Karpas-422 (cell line): ENCODE results near the gene CRYGB. TPM values are rescaled to one million over a fixed set of nuclear protein-coding genes. Genes with fewer than 3 reads are reported as not detected.

Experiments
- DNase-seq: peaks from one replicate; pipeline ENCODE4 v3.0.0-alpha.2; 2015
- H2AFZ ChIP-seq: fragments of 200-600 bp; sonication (generic); 2 replicates; pipeline ENCODE4 v1.6.1; 2014; ENCODE audit warnings: antibody characterized with exemption, low read length, mixed read lengths
- H3K27ac ChIP-seq: fragments of 200-600 bp; sonication (generic); 2 replicates; pipeline ENCODE4 v1.5.1; 2014; ENCODE audit warnings: mild to moderate bottlenecking, low read length, moderate library complexity
- H3K27me3 ChIP-seq: fragments of 200-600 bp; sonication (generic); 2 replicates; pipeline ENCODE4 v1.6.1; 2014; ENCODE audit warnings: low read length, mixed read lengths
- H3K36me3 ChIP-seq: fragments of 200-600 bp; sonication (generic); 2 replicates; pipeline ENCODE4 v1.6.1; 2014; ENCODE audit warnings: low read length, mixed read lengths; ENCODE audit not compliant: insufficient read depth
- H3K4me1 ChIP-seq: fragments of 200-600 bp; sonication (generic); 2 replicates; pipeline ENCODE4 v1.6.1; 2014; ENCODE audit warnings: mild to moderate bottlenecking, low read length, mixed read lengths
- H3K4me2 ChIP-seq: fragments of 200-600 bp; sonication (generic); 2 replicates; pipeline ENCODE4 v1.6.1; 2014; ENCODE audit warnings: low read length, low read depth, mild to moderate bottlenecking; ENCODE audit not compliant: poor library complexity, severe bottlenecking
- H3K4me3 ChIP-seq: fragments of 200-600 bp; sonication (generic); 2 replicates; pipeline ENCODE4 v1.5.1; 2014; ENCODE audit warnings: mild to moderate bottlenecking, antibody characterized with exemption, low read length, mixed read lengths
- H3K79me2 ChIP-seq: fragments of 200-600 bp; sonication (generic); 2 replicates; pipeline ENCODE4 v1.6.1; 2014; ENCODE audit warnings: mild to moderate bottlenecking, low read length, mixed read lengths
- H3K9ac ChIP-seq: fragments of 200-600 bp; sonication (generic); 2 replicates; pipeline ENCODE4 v1.6.0; 2014; ENCODE audit warnings: low read length
- H3K9me2 ChIP-seq: fragments of 200-600 bp; sonication (generic), shearing (Covaris generic); replicated peaks from 2 replicates; pipeline ENCODE4 v1.6.0; 2014; ENCODE audit warnings: mild to moderate bottlenecking, low read length, moderate library complexity; ENCODE audit not compliant: insufficient read depth
- H3K9me3 ChIP-seq: fragments of 300-700, 200-600 bp; sonication (generic); 2 replicates; pipeline ENCODE4 v1.6.1; 2014; ENCODE audit warnings: low read length, mixed read lengths
- H4K20me1 ChIP-seq: fragments of 200-600 bp; sonication (generic); 2 replicates; pipeline ENCODE4 v1.6.1; 2014; ENCODE audit warnings: mild to moderate bottlenecking, antibody characterized with exemption, low read length, low read depth; ENCODE audit not compliant: insufficient read depth
- total RNA-seq: library from RNA; depleted of rRNA; stranded (reverse); fragments of >200 nt; shearing (Covaris generic); gene quantifications from 2 replicates; pipeline ENCODE4 v1.2.3, GENCODE V29; 2014; ENCODE audit warnings: low replicate concordance

CRYGB gene
- total RNA-seq, 1 experiment from 2014 or later = not detected

GRCh38 chr2:208183972-208184705 lies 38.2 kb upstream of the CRYGB start:
- Histone ChIP-seq H3K79me2 (no peaks in the 10 kb centered on the region), H3K9me2 (no peaks in the 10 kb centered on the region), H3K36me3 (no peaks in the 10 kb centered on the region), H3K4me3 (no peak overlapping the region), H3K9me3 (no peaks in the 10 kb centered on the region), H4K20me1 (no peaks in the 10 kb centered on the region), H2AFZ (no peak overlapping the region), H3K27ac (no peak overlapping the region), H3K4me1 (peaks cover 7% of the 10 kb centered on the region), H3K4me2 (no peak overlapping the region), H3K9ac (no peak overlapping the region), H3K27me3 (no peaks in the 10 kb centered on the region)
- DNase-seq = no peak

- Histone ChIP-seq H3K27me3 (no peaks in the 10 kb centered on the region), H3K4me1 (peaks cover 7% of the 10 kb centered on the region), H2AFZ (no peak overlapping the region), H4K20me1 (no peaks in the 10 kb centered on the region), H3K9ac (no peak overlapping the region), H3K79me2 (no peaks in the 10 kb centered on the region), H3K4me3 (no peak overlapping the region), H3K4me2 (no peak overlapping the region), H3K9me3 (no peaks in the 10 kb centered on the region), H3K36me3 (no peaks in the 10 kb centered on the region), H3K27ac (no peak overlapping the region), H3K9me2 (no peaks in the 10 kb centered on the region)
- no peak for DNase-seq
These were observed 37.6 kb upstream of the CRYGB start for GRCh38 chr2:208183526-208183925.

GRCh38 chr2:208182835-208183234 lies 36.9 kb upstream of the CRYGB start:
- H2AFZ ChIP-seq = no peak overlapping the region
- H3K9ac ChIP-seq = no peak overlapping the region
- H3K9me3 ChIP-seq = no peaks in the 10 kb centered on the region
- H3K79me2 ChIP-seq = no peaks in the 10 kb centered on the region
- H3K4me2 ChIP-seq = no peak overlapping the region
- H3K27me3 ChIP-seq = no peaks in the 10 kb centered on the region
- H3K9me2 ChIP-seq = no peaks in the 10 kb centered on the region
- no peak for DNase-seq
- no peaks in the 10 kb centered on the region for H4K20me1 ChIP-seq
- H3K36me3 ChIP-seq = no peaks in the 10 kb centered on the region
- H3K4me3 ChIP-seq = no peak overlapping the region
- no peak overlapping the region for H3K27ac ChIP-seq
- peaks cover 7% of the 10 kb centered on the region for H3K4me1 ChIP-seq

DNA sequence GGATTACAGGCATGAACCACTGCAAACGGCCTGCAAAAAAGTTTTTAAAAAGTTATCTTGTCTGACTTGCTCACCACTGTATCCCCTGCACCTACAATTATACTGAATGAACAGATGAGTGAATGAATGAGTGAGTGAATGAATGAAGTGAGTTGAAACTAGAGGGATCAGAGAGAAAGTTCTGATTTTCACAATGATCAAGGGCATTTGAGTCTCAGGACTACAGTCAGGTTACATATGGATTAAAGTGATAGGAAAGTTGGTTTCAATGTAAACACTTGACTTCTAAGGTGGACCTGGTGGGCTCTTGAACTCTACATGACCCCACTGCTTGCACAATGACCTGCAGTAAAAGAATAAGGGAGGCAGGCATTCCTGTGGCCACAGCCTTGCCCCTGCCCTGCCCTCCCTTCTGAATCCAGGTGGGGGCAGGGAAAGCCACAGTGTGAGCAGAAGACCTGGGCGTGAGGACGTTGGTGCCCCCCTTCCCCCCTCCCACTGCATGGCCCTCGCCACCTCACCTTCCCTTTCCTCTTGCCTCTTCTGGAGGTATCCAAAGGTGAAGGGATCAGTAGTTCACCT lies 33.2 kb upstream of the CRYGB start:
- DNase-seq = no peak
- H3K27me3 ChIP-seq = no peaks in the 10 kb centered on the region
- no peaks in the 10 kb centered on the region for H3K36me3 ChIP-seq
- H4K20me1 ChIP-seq = no peaks in the 10 kb centered on the region
- H3K27ac ChIP-seq = no peak overlapping the region
- H3K4me2 ChIP-seq = no peak overlapping the region
- H3K4me3 ChIP-seq = no peak overlapping the region
- no peaks in the 10 kb centered on the region for H3K9me2 ChIP-seq
- no peak overlapping the region for H2AFZ ChIP-seq
- H3K9ac ChIP-seq = no peak overlapping the region
- peaks cover 3% of the 10 kb centered on the region for H3K4me1 ChIP-seq
- no peaks in the 10 kb centered on the region for H3K9me3 ChIP-seq
- H3K79me2 ChIP-seq = no peaks in the 10 kb centered on the region

- Histone ChIP-seq H3K4me1 (peaks cover 3% of the 10 kb centered on the region), H3K9me3 (no peaks in the 10 kb centered on the region), H3K9ac (no peak overlapping the region), H3K36me3 (no peaks in the 10 kb centered on the region), H3K27me3 (no peaks in the 10 kb centered on the region), H3K27ac (no peak overlapping the region), H3K4me2 (no peak overlapping the region), H3K9me2 (no peaks in the 10 kb centered on the region), H4K20me1 (no peaks in the 10 kb centered on the region), H3K4me3 (no peak overlapping the region), H3K79me2 (no peaks in the 10 kb centered on the region), H2AFZ (0 out of 2 replicates have a peak overlapping the region, but pooled peaks have one; percentile 30)
- DNase-seq = no peak
These were observed 29.8 kb upstream of the CRYGB start for GRCh38 chr2:208175840-208176153.

- no peak overlapping the region for H3K9ac ChIP-seq
- H3K4me2 ChIP-seq = no peak overlapping the region
- 0 out of 2 replicates have a peak overlapping the region, but pooled peaks have one; percentile 30 for H2AFZ ChIP-seq
- no peaks in the 10 kb centered on the region for H3K79me2 ChIP-seq
- no peak overlapping the region for H3K27ac ChIP-seq
- no peaks in the 10 kb centered on the region for H4K20me1 ChIP-seq
- H3K36me3 ChIP-seq = no peaks in the 10 kb centered on the region
- H3K9me2 ChIP-seq = no peaks in the 10 kb centered on the region
- peaks cover 3% of the 10 kb centered on the region for H3K4me1 ChIP-seq
- no peaks in the 10 kb centered on the region for H3K27me3 ChIP-seq
- H3K4me3 ChIP-seq = no peak overlapping the region
- H3K9me3 ChIP-seq = no peaks in the 10 kb centered on the region
- peak; percentile 90 for DNase-seq
These were observed 29.3 kb upstream of the CRYGB start for GRCh38 chr2:208175069-208175839.

DNA sequence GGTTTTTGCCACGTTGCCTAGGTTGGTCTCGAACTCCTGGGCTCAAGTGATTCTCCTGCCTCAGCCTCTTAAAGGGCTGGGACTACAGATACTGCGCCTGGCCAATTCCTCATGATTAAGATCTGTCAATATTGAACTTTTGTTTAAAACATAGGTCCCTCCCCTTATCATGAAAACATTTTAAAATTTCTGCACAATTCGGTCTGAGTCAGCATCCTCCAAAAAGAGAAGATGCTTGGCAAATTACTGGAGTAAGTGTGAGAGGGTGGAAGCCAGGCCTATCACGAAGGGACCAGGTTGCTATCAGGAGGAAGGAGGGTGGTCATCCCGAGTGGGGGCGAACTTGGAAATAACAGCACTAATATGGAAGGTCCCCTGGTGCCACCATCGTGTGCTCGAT lies 28.2 kb upstream of the CRYGB start:
- Histone ChIP-seq H3K9ac (no peak overlapping the region), H3K27ac (no peak overlapping the region), H3K4me3 (no peak overlapping the region), H3K9me3 (no peaks in the 10 kb centered on the region), H2AFZ (no peak overlapping the region), H3K4me1 (peaks cover 3% of the 10 kb centered on the region), H3K9me2 (no peaks in the 10 kb centered on the region), H3K36me3 (no peaks in the 10 kb centered on the region), H3K79me2 (no peaks in the 10 kb centered on the region), H4K20me1 (no peaks in the 10 kb centered on the region), H3K27me3 (no peaks in the 10 kb centered on the region), H3K4me2 (no peak overlapping the region)
- DNase-seq = no peak

DNA sequence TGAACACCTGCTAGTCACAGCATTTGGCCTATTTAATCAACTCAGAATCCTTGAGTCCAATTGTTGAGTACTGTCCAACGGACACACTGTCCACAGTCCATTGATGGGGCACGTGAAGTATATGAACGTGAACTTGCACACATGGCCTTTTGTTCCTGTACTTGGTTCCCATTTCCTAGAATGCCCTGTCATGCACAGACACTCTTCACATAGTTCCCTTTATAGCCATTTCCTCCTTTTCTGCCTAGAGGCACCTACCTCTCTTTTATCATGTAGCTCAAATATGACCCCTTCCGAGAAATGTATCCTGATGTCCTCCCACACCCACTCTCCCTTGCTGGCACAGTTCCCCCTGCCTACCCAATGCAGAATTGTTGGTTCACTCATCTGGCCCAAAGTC lies 26.2 kb upstream of the CRYGB start:
- Histone ChIP-seq H3K27ac (no peak overlapping the region), H3K4me1 (peaks cover 3% of the 10 kb centered on the region), H4K20me1 (no peaks in the 10 kb centered on the region), H3K79me2 (no peaks in the 10 kb centered on the region), H3K9ac (no peak overlapping the region), H3K9me3 (no peaks in the 10 kb centered on the region), H3K9me2 (no peaks in the 10 kb centered on the region), H3K4me3 (no peak overlapping the region), H3K4me2 (no peak overlapping the region), H3K27me3 (no peaks in the 10 kb centered on the region), H2AFZ (no peak overlapping the region), H3K36me3 (no peaks in the 10 kb centered on the region)
- no peak for DNase-seq
